Stimulated activated CD4-positive, alpha-beta T cell treated with anti-CD3 and anti-CD28 coated beads, Interleukin-12 subunit alpha, Interleukin-12 subunit beta, amount 100 ng/mL, for 4 hours (primary cell): ENCODE measurements around the gene MAPK6.
A peak's percentile ranks its signal among the peaks of the same experiment; 100 is the strongest.
"Not testable (repeated sequence)": the region's sequence is repeated elsewhere in the genome, so short reads cannot be mapped to it uniquely, and the experiment has no call there.

Experiments
- DNase-seq: peaks from one replicate; pipeline ENCODE4 v3.0.0-alpha.2; 2020

The MAPK6 gene

DNA sequence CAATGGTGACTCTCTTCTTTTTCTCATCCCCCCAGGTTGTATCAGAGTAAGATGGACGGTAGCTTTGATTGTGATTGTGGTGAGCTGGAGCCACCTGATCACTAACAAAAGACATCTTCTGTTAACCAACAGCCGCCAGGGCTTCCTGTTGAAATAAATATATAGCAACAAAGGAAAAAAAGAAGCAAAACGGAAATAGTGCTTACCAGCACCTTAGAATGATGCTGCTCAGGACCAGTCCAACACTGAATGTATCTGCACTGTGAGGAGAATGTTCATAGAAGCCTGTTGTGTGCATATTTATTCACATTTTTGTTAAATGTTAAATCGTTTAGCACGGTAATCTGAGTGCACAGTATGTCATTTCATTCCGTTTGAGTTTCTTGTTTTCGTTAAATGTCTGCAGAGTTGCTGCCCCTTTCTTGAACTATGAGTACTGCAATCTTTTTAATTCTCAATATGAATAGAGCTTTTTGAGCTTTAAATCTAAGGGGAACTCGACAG lies 26.8 kb downstream of the MAPK6 start:
- not testable (repeated sequence) for DNase-seq

DNA sequence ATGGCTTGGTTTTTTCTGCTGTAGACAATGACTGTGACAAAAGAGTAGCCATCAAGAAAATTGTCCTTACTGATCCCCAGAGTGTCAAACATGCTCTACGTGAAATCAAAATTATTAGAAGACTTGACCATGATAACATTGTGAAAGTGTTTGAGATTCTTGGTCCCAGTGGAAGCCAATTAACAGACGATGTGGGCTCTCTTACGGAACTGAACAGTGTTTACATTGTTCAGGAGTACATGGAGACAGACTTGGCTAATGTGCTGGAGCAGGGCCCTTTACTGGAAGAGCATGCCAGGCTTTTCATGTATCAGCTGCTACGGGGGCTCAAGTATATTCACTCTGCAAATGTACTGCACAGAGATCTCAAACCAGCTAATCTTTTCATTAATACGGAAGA lies 27.5 kb downstream of the MAPK6 start:
- not testable (repeated sequence) for DNase-seq

DNA sequence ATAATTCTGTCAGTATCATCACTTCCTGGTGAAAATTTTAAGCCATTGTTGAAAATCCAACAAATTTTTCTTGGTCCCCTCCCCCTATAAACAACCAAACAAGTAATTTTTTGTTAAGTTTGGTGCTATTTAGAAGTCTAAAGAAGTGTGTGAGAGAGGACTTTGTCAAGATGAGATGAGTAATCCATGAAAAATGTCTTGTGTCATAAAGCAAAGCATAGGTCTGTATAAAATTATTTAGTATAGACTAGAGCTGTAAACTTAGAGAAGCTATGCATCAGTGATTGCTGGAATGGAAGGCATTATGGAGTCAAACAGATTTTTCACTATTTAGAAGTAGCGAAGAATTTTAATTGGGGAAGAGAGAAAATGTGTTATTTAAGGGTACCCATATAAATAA lies 31.4 kb downstream of the MAPK6 start:
- DNase-seq, result no peak

DNA sequence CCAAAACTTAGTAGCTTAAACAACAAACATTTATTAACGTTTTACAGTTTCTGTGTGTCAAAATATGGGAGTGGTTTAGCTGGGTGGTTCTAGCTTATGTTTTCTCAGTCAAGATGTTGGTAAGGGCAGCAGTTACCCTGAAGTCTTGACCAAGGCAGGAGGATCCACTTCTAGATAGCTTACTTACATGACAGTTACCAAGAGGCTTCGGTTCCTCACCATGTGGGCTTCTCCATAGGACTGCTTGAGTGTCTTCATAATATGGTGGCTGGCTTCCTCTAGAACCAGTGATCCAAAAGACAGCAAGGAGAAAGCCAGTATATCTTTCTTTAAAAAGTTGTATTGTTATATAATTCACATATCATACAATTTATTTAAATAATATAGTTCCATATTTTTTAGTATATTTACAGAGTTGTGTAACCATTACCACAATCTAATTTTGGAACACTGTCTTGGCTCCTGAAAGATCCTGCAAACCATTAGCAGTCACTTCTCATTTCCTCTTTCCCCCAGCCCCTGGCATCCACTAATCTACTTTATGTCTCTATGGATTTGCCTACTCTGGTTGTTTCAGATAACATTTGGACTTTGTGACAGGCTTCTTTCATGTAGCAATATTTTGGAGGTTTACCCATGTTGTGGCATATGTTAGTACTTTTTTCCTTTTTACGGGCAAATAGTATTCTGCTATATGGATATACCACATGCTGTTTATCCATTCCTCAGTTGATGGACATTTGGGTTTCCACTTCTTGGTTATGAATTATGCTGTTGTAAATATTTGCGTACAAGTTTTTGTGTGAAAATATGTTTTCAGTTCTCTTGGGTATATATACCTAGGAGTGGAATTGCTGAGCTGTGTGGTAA lies 33.3 kb downstream of the MAPK6 start:
- no peak for DNase-seq

DNA sequence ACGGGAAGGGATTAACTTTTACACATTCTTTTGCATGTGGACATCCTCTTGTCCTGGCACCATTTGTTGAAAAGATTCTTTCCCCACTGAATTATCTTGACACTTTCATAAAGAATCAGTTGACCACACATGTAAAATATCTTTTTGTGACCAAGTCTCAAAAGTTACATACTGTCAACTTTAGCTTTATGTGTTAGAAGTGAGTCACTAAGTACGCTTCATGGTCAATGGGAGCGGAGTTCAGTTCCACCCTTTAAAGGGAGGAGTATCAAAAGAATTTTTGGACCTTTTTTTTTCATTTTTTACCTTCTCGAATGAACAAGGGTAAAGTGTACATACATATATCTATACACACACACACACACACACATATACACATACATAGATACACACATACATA lies 35.4 kb downstream of the MAPK6 start:
- DNase-seq, result no peak

DNA sequence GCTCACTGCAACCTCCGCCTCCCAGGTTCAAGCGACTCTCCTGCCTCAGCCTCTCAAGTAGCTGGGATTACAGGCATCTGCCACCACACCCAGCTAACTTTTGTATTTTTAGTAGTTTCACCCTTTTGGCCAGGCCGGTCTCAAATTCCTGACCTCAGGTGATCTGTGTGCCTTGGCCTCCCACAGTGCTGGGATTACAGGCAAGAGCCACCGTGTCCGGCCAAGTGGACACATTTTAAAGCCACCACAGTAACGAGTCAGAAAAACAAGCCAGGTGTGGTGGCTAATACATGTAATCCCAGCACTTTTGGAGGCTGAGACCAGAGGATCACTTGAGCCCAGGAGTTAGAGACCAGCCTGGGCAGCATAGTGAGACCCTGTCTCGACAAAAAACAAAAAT lies 35.8 kb downstream of the MAPK6 start:
- DNase-seq, result not testable (repeated sequence)

DNA sequence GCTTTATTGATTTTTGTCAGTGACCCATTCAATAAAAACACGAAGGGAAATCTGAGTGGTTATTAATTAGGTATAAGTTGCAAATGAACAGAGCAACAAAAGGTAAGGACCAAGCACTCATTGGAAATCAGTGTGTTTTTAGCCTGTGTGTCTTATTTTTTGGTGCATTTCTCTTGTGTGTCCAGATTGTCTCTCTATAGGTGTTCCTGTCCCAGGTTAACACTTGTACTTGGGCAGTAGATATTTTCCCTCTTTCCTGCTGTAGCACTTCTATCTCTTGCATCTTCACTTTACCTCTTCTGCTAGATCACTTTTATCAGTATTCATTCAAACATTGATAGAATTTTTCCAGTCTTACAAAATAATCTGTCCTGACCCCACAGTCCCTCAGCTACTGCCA lies 37.0 kb downstream of the MAPK6 start:
- no peak for DNase-seq

DNA sequence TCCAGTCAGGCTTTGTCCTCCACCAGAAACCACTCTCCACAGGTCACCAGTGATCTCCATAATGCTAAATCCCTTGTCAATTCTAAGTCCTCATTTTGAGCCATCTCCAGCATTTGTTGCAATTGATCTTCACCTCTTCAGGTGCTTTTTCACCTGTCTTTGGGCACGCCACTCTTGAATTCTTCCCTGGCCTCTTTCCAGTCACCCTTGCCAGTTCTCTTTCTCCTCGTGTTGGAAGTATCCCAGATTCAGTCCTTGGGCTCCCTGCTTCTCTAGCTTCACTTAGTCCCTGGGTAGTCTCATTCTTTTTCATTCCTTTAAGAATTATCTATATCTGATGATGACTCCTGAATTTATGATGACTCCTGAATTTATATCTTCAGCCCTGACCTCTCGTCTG lies 37.5 kb downstream of the MAPK6 start:
- no peak for DNase-seq

DNA sequence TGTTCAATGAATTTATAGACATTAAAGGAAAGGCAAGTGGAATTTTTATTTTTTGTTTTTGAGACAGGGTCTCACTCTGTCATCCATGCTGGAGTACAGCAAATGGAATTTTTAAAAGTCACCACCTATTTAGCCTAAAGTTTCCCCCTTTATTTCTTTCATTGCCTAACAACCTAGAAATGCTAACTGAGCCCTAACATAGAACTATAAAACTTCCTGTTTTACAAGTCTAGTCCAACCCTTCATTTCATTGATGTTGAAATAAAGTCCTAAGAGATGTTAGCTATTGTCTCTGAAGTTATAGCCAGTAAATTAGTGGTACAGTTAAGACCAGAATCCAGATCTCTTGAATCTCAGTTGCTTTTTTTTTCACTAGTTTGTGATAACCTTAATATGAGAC lies 39.0 kb downstream of the MAPK6 start:
- DNase-seq, result no peak

DNA sequence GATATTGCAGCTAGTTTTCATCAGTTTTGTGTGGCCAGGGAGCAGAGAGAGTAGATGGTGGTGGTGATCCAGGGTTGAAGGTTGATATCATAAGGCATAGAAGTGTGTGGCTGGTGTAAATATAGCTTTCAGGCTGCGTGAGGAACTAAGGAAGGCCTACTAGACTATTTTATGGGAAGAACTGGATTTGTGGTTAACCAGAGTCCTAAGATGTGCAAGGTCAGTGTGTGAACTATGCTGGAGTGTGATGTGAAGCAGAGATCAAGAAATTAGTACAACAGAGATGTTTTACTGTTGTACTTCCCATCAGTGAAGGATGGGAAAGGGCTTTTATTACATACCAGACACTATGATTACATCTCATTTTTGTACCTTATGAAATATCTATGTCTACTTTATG lies 41.5 kb downstream of the MAPK6 start:
- DNase-seq, result no peak

DNA sequence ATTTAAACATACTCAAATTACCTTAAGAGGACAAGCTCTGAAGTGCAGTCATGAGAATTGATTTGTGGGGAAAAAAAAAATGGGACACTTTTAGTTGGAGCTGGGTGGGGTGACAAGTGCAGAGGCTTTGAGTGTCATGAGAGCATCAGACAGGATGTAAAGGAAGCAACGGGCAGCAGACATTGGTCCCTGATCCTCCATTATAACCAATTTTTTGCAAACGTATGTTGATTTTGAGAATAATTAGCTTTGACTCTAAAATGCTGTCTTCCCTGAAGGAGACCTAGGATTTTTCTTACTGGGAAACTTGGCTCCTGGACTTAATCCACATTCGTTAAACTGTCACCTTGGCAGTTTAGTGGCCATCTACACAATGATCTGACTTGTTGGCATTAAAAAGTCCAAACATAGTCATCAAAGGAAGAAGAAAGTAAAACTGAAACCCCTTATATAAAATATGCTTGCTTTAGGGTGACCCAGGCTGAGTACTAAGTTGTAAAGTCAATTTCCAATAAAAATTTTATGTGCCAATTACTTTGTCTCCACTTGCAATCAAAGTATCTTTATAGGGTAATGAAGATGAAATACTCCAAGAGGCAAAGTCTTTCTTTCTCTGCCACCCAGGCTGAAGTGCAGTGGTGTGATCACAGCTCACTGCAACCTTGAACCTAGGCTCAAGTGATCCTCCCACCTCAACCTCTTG lies 48.0 kb downstream of the MAPK6 start:
- DNase-seq, result no peak

DNA sequence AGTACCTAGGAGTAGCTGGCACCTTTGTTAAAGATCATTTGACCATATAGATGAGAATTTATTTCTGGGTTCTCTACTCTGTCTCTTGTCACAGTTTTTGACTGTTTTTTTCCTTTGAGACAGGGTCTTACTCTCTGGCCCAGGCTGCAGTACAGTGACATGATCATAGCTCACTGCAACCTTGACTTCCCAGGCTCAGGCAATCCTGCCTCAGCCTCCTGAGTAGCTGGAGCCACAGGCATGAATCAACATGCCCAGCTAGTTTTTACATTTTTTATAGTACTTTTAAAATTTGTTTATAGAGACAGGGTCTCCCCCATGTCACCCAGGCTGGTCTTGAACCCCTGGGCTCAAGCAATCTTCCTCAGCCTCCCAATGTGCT lies 48.5 kb downstream of the MAPK6 start:
- no peak for DNase-seq

DNA sequence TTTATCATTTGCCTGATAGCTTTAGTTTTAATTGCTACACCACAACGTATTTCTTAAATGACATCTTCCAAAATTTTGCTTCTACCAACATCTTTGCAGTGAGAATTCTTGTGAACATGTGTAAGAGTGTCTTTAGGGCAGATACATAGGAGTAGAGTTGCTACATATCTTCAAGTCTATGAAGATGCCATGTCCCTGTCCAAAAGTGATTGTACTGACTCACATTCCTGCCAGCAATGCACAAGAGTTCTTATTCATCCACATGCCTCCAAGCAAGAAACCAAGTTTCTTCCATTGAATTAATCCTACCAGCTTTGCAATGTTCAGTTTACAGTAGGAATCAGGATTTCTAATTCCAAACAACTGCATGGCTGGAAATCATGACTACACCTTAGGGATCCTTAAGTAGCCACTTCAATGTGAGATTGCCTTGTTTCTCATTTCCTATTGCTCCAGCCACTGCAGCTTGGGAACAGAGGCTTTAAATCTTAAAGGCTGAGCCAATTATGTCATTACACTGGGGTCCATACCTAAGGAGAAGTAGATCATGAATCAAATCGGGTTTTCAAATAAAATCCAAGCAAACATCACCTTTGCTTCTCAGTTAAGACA lies 49.1 kb downstream of the MAPK6 start:
- no peak for DNase-seq

DNA sequence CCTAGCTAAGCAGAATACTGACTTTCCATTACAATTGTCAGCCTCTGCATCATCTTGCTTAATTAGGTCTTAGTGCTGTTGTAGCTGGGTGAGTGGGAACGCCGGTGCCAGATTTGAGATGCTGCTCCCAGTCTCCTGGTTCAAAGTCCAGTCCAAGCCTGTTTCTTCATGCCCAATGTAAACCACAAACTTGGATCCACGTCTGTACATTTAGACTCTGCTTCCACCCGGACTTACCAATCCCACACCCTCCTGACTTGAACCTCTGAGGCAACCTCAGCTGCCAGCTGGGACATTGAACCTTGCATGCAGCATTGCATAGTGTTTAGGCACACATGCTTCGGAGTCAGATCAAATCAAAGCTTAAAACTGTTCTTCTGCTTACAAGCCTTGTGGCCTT lies 50.5 kb downstream of the MAPK6 start:
- DNase-seq, result no peak

DNA sequence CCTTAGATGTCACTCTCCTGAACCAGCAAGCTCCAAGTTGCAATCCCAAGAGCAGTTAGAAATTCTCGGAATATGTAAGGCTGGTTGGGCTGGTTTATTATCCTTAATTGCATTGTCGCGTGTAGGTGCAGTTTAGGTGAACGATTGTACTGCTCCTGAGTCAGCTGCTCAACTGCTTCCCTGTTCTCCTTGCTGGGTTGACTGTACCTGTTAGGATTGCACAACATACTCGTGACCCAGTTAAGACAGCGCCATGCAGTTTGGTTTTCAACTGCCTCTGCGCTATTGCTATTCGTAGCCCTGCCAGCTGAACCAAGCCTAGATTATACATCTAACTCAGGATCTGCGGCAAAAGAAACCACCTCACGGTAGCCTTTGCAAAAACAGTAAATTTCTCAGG lies 52.6 kb downstream of the MAPK6 start:
- DNase-seq, result no peak

DNA sequence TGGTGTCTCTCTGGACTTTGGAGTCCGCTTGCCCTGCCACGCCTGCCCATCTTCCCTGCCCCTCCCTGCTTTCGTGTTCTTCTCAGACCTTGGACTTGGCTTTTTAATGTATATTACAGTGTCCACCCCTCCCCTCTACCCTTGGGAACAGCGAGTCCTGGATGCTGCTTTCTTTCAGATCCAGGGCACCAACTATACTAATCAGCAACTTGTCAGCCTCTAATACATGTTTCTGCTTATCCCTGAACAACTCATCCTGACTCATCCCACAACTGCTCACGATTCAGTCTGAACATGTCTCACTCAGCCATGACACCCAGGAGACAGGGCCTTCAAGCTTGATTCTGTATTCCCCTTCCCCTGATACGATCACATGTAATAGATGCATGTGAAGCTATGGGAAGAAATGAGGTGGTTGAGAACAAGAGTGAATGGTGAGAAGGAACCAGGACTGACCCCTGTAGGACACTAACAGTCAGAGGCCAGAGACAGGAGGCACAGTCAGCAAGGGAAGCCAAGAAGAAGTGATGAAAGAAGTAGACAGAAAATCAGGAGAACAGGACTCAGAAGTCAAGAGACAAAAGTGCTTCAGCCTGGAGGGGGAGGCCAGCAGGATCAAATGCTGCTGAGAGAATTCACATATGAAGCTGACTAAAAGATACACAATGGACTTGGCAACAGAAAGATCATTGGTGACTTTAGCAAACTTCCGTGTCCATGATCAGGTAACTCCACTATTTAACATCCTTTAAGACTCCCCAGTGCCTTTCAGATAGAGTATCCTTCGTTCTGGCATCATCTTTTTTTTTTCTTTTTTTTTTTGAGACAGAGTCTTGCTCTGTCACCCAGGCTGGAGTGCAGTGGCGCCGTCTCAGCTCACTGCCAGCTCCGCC lies 58.1 kb downstream of the MAPK6 start:
- no peak for DNase-seq

DNA sequence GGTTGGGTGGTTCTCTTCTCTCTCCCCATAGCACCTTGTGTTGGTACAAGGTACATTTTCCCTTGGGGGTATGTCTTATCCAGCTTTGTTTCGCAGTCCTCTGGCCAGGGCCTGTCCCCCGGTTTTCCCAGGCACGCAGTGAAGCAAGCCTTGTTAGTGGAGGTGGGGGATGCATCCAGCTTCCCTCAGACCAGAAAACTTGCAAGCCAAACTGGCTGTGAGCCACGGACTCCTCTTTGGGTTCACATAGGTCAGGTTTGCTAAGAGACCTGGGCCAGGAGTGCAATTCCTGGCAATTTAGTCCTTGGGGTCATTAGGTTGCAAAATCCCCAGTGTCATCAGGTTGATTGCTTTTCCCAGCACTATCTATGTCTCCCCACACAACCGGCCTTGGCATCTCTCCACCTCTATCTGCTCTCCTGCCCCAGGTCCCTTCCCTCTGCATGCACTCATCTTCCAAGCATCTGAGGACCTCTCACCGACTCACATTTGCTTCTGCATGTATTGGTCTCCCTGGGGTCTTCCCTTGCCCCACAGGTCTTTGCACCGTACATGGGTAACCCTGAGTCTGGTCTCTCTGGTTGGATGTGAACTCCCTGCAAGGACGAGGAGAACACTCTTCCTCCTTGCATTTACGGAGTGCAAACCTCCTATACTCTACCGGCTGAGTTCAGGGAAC lies 59.3 kb downstream of the MAPK6 start:
- DNase-seq, result no peak

DNA sequence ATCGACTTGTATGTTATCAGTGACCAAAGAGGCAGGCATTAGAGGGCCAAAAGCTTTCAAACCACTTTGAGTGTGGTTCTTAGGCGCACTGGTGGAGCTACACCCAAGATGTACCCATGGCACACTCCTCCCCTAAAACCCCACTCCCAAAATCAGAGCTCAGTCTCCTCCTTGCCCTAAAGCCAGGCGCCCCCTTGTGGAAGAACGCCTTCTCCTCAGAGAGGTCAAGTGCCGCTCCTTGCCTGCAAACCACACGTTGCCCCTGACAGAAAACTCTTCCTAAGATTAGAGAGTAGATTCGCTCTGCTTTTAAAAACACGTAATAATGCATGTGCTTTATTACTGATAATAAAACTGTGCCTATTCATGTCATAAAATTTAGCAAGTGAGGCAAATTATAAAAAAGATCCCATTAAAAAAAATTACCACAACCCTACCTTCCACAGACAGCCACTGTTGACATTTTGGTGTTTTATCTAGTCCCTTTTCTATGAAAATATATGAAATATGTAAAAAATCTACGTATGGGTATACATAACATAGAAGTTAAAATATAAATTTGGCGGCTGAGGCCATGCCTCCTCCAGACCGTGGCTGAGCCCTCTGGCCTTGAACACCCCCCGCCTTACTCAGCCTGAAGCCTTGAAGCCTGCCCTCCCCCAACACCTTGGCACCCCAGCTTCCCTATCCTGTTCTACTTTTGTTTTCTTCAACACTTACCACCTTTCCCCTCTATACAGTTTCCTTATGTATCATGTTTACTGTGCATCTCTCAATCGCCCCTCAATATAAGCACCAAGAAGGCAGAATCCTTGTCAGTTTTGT lies 60.1 kb downstream of the MAPK6 start:
- peak; percentile 88 for DNase-seq

DNA sequence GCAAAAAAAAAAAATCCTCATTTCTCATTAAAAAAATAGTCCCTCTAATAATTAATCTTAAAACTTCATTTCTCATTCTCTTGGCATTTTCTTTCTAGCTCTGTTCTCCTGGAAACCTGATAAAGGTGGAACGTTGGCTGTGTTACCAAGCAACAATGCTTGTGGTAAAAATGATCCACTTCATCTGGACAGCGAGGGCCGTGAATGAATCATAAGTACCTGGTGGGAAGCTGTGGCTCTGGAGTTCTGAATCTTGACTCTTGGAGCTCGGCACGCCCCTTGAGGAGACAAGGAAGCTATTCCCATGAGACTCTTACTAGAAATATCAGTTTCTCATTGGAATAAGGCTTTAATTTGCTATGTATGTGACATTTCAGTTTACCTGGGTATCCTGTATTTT lies 61.0 kb downstream of the MAPK6 start:
- DNase-seq, result no peak

DNA sequence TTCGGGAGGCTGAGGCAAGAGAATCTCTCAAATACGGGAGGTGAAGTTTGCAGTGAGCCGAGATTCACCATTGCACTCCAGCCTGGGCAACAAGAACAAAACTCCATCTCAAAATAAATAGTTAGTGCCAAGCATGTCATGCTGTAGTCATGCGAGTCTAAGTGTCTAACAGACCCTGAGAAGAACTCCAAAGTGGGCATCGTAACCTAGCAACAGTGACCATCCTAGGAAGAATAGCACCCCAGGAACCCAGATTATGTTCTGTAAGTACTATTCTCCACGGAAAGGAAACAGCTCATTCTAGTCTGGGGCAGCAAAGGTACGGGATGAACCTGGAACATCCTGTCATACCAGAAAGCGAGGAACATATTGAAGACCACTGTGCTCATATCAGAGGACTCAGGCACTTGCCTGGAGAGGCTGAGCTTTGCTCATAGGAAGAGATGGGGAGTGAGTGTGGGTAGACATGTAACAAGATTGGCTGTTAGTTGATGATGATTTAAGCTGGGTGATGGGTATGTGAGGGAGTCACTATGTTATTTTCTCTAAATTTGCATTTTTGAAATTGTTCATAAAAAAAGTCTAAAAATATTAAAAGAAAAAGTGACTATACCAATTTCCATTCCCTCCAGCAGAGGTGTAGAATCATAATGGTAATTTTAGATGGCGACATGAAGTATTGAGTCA lies 61.8 kb downstream of the MAPK6 start:
- DNase-seq, result no peak
